ENCODE measurements around the gene ZNF22. TPM values are rescaled to one million over a fixed set of nuclear protein-coding genes. Genes with fewer than 3 reads are reported as not detected.

Gene ZNF22
- total and polyA plus RNA-seq, 7 donors = 5.9 to 15.9 (median 12.8) TPM

GRCh38 chr10:44977287-44978212 lies 23.2 kb upstream of the ZNF22 start:
- H3K36me3 ChIP-seq (ENCODE audit: insufficient read depth in 1 of 2, low read depth in 1 of 2) = no peaks in the 10 kb centered on the region
- TF ChIP-seq CTCF (IDR thresholded peaks at IDR 0.05) = no peak
- 26 to 36% (median 34%) methylated on average over 25 of the region's 25 CpGs for WGBS, 3 donors
- ATAC-seq (peak in 2 of 4 donors; percentile 7 to 36), DNase-seq (peak in 1 of 2 donors; percentile 76)
- intact Hi-C loops (cut with DNase I) = no loop called here
- H3K4me3 ChIP-seq = peak overlapping the region; percentile 90
- H3K9me3 ChIP-seq = no peaks in the 10 kb centered on the region
- H3K27me3 ChIP-seq (ENCODE audit: insufficient read depth in 3 of 3, low read length in 2 of 3) = no peaks in the 10 kb centered on the region
- peaks cover 74% of the 10 kb centered on the region for H3K4me1 ChIP-seq
- peak overlapping the region; percentile 96 for H3K27ac ChIP-seq

GRCh38 chr10:44978213-44978569 lies 22.5 kb upstream of the ZNF22 start:
- Histone ChIP-seq H3K4me3 (peak overlapping the region; percentile 90), H3K4me1 (peaks cover 79% of the 10 kb centered on the region), H3K27ac (peak overlapping the region; percentile 96), H3K27me3 (ENCODE audit: insufficient read depth in 3 of 3, low read length in 2 of 3) (no peaks in the 10 kb centered on the region), H3K9me3 (no peaks in the 10 kb centered on the region), H3K36me3 (ENCODE audit: insufficient read depth in 1 of 2, low read depth in 1 of 2) (no peaks in the 10 kb centered on the region)
- intact Hi-C loops (cut with DNase I) = no loop called here
- TF ChIP-seq CTCF (IDR thresholded peaks at IDR 0.05) = no peak
- DNase-seq (no peak), ATAC-seq (peak in 1 of 4 donors; percentile 1)
- 8 to 13% (median 12%) methylated on average over 4 of the region's 4 CpGs for WGBS, 3 donors

GRCh38 chr10:44978570-44979280 lies 22.0 kb upstream of the ZNF22 start, which contains the start of gene DEPP1:
DEPP1 (minus strand) TSS chr10:44978809; CDS start chr10:44978030, 779 bp downstream.
- H3K9me3 ChIP-seq = no peaks in the 10 kb centered on the region
- H3K27ac ChIP-seq = peak within 1 kb of the TSS; percentile 96
- H3K4me1 ChIP-seq = peaks cover 79% of the 10 kb centered on the region
- DNase-seq (peak; percentile 91 to 96), ATAC-seq (peak; percentile 69 to 82 (median 70))
- 13 to 20% (median 20%) methylated on average over 12 of the region's 12 CpGs for WGBS, 3 donors
- intact Hi-C loops (cut with DNase I) = no loop called here
- no peaks in the 10 kb centered on the region for H3K27me3 ChIP-seq (ENCODE audit: insufficient read depth in 3 of 3, low read length in 2 of 3)
- peak; percentile 38 for TF ChIP-seq CTCF (IDR thresholded peaks at IDR 0.05)
- peak within 1 kb of the TSS; percentile 90 for H3K4me3 ChIP-seq
- H3K36me3 ChIP-seq (ENCODE audit: insufficient read depth in 1 of 2, low read depth in 1 of 2) = peaks cover 0 to 2% of the 10 kb centered on the region in 2 donors

GRCh38 chr10:44979281-44980191 lies 21.2 kb upstream of the ZNF22 start:
- Histone ChIP-seq H3K27ac (peak overlapping the region; percentile 96), H3K27me3 (ENCODE audit: insufficient read depth in 3 of 3, low read length in 2 of 3) (no peaks in the 10 kb centered on the region), H3K9me3 (no peaks in the 10 kb centered on the region), H3K4me3 (peak overlapping the region; percentile 90), H3K36me3 (ENCODE audit: insufficient read depth in 1 of 2, low read depth in 1 of 2) (peaks cover 0 to 8% of the 10 kb centered on the region in 2 donors), H3K4me1 (peaks cover 75% of the 10 kb centered on the region)
- intact Hi-C loops (cut with DNase I) = loop anchor here in 1 of 2 donors (2.0 kb wide), 1 partner anchor 19 kb away; no protein-coding TSS in a partner anchor
- TF ChIP-seq CTCF (IDR thresholded peaks at IDR 0.05) = no peak
- peak in 1 of 2 donors; percentile 66 for DNase-seq
- 54 to 75% (median 65%) methylated on average over 13 of the region's 13 CpGs for WGBS, 3 donors
- ATAC-seq = peak in 2 of 4 donors; percentile 8 to 13
